ENCODE results near the gene AK1. TPM values are rescaled to one million over a fixed set of nuclear protein-coding genes. Genes with fewer than 3 reads are reported as not detected.

AK1 gene
- total and polyA plus RNA-seq, 2 of the 8 experiments (the other 6 are each of a cell fraction or from before 2014, with no cell fraction given), result 37.9 to 39.2 TPM

- no peak overlapping the region for H4K8ac ChIP-seq (ENCODE audit: extremely low read depth, insufficient read depth, low read length)
- DNase-seq (ENCODE audit: low read depth in 1 of 2, low spot score in 2 of 2) (no peak), FAIRE-seq (no peak)
- H3K27me3 ChIP-seq (replicated peaks in 1 of 4; ENCODE audit: control insufficient read depth in 3 of 4, extremely low read depth in 1 of 4, insufficient read depth in 3 of 4, low read length in 3 of 4), result no peaks in the 10 kb centered on the region
- H2BK120ac ChIP-seq (replicated peaks; ENCODE audit: low read depth, low read length), result no peak overlapping the region
- no peaks in the 10 kb centered on the region; a peak in 1 of 7 replicates for H3K4me1 ChIP-seq (replicated peaks in 1 of 4; ENCODE audit: control insufficient read depth in 3 of 4, insufficient read depth in 4 of 4, low read length in 3 of 4)
- ChIA-PET CTCF (ENCODE audit: partially characterized antibody) (interaction anchor here (0.6 to 4.5 kb wide), 7 partner anchors 11 to 96 kb away, joined by 3 to 43 read pairs (median 7); no protein-coding TSS in a partner anchor), POLR2A (ENCODE audit: partially characterized antibody) (interaction anchor here (1.0 kb wide), 1 partner anchor 40 kb away, joined by 3 read pairs; no protein-coding TSS in a partner anchor)
- no peaks in the 10 kb centered on the region for H3K23me2 ChIP-seq (ENCODE audit: low read depth, low read length)
- no peak overlapping the region for H3K18ac ChIP-seq (ENCODE audit: extremely low read depth, low read length)
- no peak overlapping the region for H3K14ac ChIP-seq (ENCODE audit: insufficient read length)
- no peak overlapping the region for H3K9ac ChIP-seq (replicated peaks in 1 of 4; ENCODE audit: extremely low read depth in 1 of 4, low read depth in 3 of 4, low read length in 3 of 4)
- no peak overlapping the region for H3K56ac ChIP-seq (replicated peaks; ENCODE audit: insufficient read length, low read depth, low read length)
- H2AFZ ChIP-seq (ENCODE audit: low read length), result no peak overlapping the region
- no peaks in the 10 kb centered on the region for H3K79me1 ChIP-seq (ENCODE audit: low read depth, low read length)
- H3K23ac ChIP-seq (ENCODE audit: insufficient read length), result no peak overlapping the region
- H2BK5ac ChIP-seq (ENCODE audit: low read depth, low read length), result no peak overlapping the region
- H3K9me3 ChIP-seq (ENCODE audit: insufficient read depth in 2 of 2, low read depth in 1 of 2, low read length in 1 of 2), result no peaks in the 10 kb centered on the region
- H3K27ac ChIP-seq (ENCODE audit: low read depth, low read length), result no peak overlapping the region
- H4K91ac ChIP-seq (replicated peaks; ENCODE audit: insufficient read length, low read length), result no peak overlapping the region
- H3K79me2 ChIP-seq (ENCODE audit: control insufficient read depth in 1 of 2, insufficient read depth in 2 of 2, low read length in 2 of 2), result no peaks in the 10 kb centered on the region
- no peaks in the 10 kb centered on the region for H4K20me1 ChIP-seq (replicated peaks in 1 of 2; ENCODE audit: control insufficient read depth in 1 of 2, insufficient read depth in 2 of 2, low read length in 2 of 2)
- no peak overlapping the region for H2AK5ac ChIP-seq (ENCODE audit: low read depth, low read length)
- H4K5ac ChIP-seq (ENCODE audit: insufficient read length, low read depth, low read length), result no peak overlapping the region
- H2BK12ac ChIP-seq (ENCODE audit: low read depth, low read length), result no peak overlapping the region
- no peak overlapping the region for H2BK20ac ChIP-seq (ENCODE audit: low read length)
- WGBS, 2 experiments (ENCODE audit: extremely low coverage in 1 of 2, insufficient coverage in 1 of 2, insufficient read length in 1 of 2, insufficient replicate concordance in 2 of 2, low coverage in 1 of 2, low lambda C conversion rate in 2 of 2, missing lambda C conversion rate in 1 of 2), result 89% methylated on average over 8 of the region's 8 CpGs; no CpG with 5 or more reads in 1 of the 2 experiments
- H2BK15ac ChIP-seq (ENCODE audit: low read length), result no peak overlapping the region
- no peak overlapping the region for H3K4me2 ChIP-seq (ENCODE audit: insufficient read depth in 1 of 2, low read depth in 2 of 2, low read length in 2 of 2)
- H3K4me3 ChIP-seq (ENCODE audit: extremely low read depth in 1 of 4, insufficient read depth in 2 of 4, low read depth in 3 of 4, low read length in 4 of 4), result no peak overlapping the region
- H3K4ac ChIP-seq (replicated peaks; ENCODE audit: insufficient read length, low read depth, low read length), result no peak overlapping the region
- no peaks in the 10 kb centered on the region for H3K36me3 ChIP-seq (ENCODE audit: control insufficient read depth in 2 of 4, insufficient read depth in 4 of 4, low read length in 3 of 4)
- TF ChIP-seq CHD2 (IDR thresholded peaks at IDR 0.05; ENCODE audit: low read length), result no peak
- no peak for TF ChIP-seq POLR2A (IDR thresholded peaks at IDR 0.05; ENCODE audit: control extremely low read depth in 1 of 2, low read depth in 2 of 2, low read length in 2 of 2)
- TF ChIP-seq, protein P1, sequence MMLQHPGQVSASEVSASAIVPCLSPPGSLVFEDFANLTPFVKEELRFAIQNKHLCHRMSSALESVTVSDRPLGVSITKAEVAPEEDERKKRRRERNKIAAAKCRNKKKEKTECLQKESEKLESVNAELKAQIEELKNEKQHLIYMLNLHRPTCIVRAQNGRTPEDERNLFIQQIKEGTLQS (IDR thresholded peaks at IDR 0.05; ENCODE audit: insufficient read depth, low read depth, low read length), result no peak
- no peak for TF ChIP-seq RXRA (IDR thresholded peaks at IDR 0.05; ENCODE audit: insufficient read depth, low read depth, low read length)
- no peak for TF ChIP-seq SP2 (IDR thresholded peaks at IDR 0.05; ENCODE audit: low read length)
- no peak for TF ChIP-seq SIX5 (IDR thresholded peaks at IDR 0.05; ENCODE audit: low read depth, low read length)
- no peak for TF ChIP-seq E2F6 (IDR thresholded peaks at IDR 0.05)
- TF ChIP-seq HDAC6 (IDR thresholded peaks at IDR 0.05; ENCODE audit: low read depth, low read length), result no peak
- no peak for TF ChIP-seq POLR2AphosphoS5 (IDR thresholded peaks at IDR 0.05; ENCODE audit: low read depth, low read length)
- TF ChIP-seq BCL11A (IDR thresholded peaks at IDR 0.05; ENCODE audit: low read depth in 2 of 2, low read length in 2 of 2), result no peak
- no peak for TF ChIP-seq POU5F1 (IDR thresholded peaks at IDR 0.05; ENCODE audit: low read depth, low read length)
- no peak for TF ChIP-seq EZH2 (IDR thresholded peaks at IDR 0.05; ENCODE audit: low read depth, low read length, severe bottlenecking)
- TF ChIP-seq BACH1 (IDR thresholded peaks at IDR 0.05; ENCODE audit: low read length), result no peak
- no peak for TF ChIP-seq SRF (IDR thresholded peaks at IDR 0.05; ENCODE audit: low read depth, low read length)
Observed at GRCh38 chr9:127860260-127860659, 17.2 kb downstream of the AK1 start.

Measured in H1 (cell line).